ENCODE measurements around the gene RHBDF2.

GRCh38 chr17:76441686-76442340 lies 59.4 kb downstream of the RHBDF2 start:
- no peak for TF ChIP-seq POLR2A (IDR thresholded peaks at IDR 0.05; ENCODE audit: low read length)
- TF ChIP-seq GATA1 (IDR thresholded peaks at IDR 0.05; ENCODE audit: low read depth, low read length): no peak

Measured in erythroblast (primary cell).